Dermis lymphatic vessel endothelial cell (primary cell): ENCODE measurements around the gene SLC39A5. TPM values are rescaled to one million over a fixed set of nuclear protein-coding genes. Genes with fewer than 3 reads are reported as not detected.

ENCODE experiments used
- total RNA-seq: library from RNA; depleted of rRNA; stranded (reverse); fragments of >200 nt; gene quantifications from 2 replicates; pipeline ENCODE4 v1.2.1, GENCODE V29; 2014

The SLC39A5 gene, protein sequence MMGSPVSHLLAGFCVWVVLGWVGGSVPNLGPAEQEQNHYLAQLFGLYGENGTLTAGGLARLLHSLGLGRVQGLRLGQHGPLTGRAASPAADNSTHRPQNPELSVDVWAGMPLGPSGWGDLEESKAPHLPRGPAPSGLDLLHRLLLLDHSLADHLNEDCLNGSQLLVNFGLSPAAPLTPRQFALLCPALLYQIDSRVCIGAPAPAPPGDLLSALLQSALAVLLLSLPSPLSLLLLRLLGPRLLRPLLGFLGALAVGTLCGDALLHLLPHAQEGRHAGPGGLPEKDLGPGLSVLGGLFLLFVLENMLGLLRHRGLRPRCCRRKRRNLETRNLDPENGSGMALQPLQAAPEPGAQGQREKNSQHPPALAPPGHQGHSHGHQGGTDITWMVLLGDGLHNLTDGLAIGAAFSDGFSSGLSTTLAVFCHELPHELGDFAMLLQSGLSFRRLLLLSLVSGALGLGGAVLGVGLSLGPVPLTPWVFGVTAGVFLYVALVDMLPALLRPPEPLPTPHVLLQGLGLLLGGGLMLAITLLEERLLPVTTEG
- total RNA-seq: 0.09 TPM in 1 of 2 replicates, not detected in the other

GRCh38 chr12:56229916-56230431, at the start of gene SLC39A5:
Gene SLC39A5 (plus strand): TSS chr12:56230051. CDS start chr12:56231275, 1,224 bp downstream.

DNA sequence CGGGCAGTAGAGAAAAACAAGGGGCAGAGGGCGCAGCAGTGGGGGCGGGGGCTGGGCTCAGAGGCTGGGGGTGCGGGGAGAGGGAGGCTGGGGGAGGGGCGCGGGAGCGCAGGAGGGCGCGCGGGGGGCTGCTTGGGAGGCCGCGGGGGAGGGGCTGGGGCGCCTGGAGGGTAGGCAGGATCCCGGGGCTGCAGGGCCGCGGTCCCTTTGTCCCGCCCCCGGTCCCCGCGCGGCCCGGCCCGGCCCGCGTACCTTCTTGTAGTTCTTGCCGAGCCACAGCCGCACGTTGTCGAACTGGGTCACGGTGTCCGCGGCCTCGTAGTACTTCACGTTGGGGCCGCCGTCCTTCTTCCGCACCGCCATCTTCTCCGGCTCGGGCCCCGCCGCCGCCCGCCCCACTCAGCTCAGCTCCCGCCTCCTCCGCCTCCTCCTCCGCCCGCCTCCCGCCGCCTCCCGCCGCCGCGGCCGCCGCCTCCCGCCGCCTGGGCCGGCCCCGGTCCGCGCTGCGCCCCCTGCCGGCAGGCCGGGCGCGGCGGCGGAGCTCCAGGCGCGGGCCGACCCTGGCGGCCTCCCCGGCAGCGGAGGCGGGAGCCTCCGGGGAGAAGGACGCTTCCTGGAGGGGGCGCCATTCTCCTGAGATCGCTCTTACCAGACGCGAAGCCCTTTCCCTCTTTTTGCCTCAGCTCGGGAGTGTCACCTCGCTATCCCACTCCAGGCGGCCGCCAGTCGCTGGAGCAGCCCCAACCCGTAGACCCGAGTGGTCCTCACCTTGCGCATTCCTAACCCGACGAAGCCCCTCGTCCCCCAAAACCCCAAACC, 40.5 kb upstream of the SLC39A5 start, which contains the start of gene SMARCC2:
Gene SMARCC2 (minus strand): TSS at position 385 of the 819 bp plus-strand sequence. CDS start 22 bp downstream, at position 363.

DNA sequence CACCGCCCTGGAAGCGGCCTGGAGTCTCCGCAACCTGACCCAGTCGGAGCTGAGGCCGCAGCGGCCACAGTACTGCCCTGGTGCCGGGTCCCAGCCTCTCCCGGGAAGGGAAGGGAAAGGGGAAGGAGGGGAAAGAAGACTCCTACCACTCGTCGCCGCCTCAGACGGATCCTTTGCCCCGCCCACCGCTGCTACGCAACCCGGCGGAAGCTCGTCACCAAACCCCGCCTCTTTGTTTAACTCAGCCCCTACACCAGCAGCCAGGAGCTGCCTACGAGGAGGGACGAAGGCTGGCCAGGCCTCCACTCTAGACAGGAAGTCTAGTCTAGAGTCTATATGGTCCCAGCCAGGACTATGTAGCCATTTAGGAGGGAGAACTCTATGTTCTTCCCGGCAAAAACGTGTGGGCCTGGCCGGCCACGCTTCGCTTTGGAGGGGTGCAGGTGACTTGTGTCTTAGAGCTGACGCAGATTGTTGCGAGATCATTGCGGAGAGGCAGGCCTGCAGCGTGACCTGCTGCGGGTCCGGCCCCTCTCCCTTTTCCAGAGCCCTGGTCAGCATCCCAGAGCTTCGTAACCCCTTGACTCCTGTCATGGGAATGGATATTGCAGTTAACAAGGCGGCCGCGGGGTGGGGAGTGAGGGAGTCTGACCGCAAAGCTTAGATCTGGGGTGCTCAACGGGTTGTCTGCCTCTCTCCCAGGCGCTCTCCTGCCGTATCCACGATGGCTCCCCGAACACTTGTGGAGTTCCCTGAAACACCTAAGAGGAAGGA, 7.9 kb upstream of the SLC39A5 start, which contains the start of gene RNF41:
Gene RNF41 (minus strand): TSS at position 166 of the 774 bp plus-strand sequence. CDS start 7,875 bp downstream, outside the sequence.

GRCh38 chr12:56224102-56224701, 5.6 kb upstream of the SLC39A5 start, which contains the start of gene NABP2:
Gene NABP2 (plus strand): TSS chr12:56224342. CDS start chr12:56224857, 515 bp downstream.

GRCh38 chr12:56258068-56258819, 28.4 kb downstream of the SLC39A5 start, which contains the start of gene ANKRD52:
Gene ANKRD52 (minus strand): TSS chr12:56258384. CDS start chr12:56258269, 115 bp downstream.

DNA sequence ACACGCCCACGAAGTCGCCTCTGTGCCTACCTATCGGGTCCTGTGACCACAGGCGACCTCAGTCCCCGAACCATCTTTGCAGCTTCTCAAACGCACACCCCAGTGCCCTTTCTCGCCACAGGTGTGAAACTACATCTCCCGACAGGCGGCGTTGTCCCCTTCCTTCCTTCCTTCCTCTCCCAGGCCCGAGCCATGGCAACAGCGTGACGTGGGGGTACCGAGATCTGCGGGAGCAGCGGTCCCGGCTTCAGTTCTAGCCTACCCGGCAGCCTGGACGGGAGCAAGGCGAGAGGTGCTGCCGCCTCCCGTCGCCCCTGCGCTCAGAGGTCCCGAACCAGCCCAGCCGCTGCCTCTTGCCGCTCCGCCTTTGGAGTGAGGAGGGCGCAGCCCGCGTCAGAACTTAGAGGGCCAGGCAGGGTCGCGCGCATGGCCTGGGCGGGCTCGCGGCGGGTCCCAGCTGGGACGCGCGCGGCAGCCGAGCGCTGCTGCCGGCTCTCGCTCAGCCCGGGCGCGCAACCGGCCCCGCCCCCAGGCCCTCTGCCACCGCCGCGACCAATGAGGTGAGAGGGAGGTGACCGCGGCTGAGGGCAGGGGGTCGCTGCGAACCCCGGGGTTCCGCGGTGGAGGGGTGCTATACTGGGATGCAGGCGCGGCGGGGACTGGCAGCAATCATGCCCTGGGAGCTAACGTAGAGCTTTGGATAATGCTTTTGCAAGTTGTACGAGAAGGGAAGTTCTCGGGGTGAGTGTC, 37.0 kb downstream of the SLC39A5 start, which contains the start of gene COQ10A:
Gene COQ10A (plus strand): TSS at position 250 of the 750 bp plus-strand sequence. CDS start 177 bp downstream, at position 427.

Other genes starting within 250 kb of the SLC39A5 start
- 9.2 and 9.4 TPM in 2 replicates for gene SUOX, start 232.8 kb upstream of the SLC39A5 start, total RNA-seq
- gene IKZF4, start 209.0 kb upstream of the SLC39A5 start, total RNA-seq: 0.22 and 0.43 TPM in 2 replicates
- 108 and 138 TPM in 2 replicates for gene RPS26, start 188.1 kb upstream of the SLC39A5 start, total RNA-seq
- gene ERBB3, start 149.9 kb upstream of the SLC39A5 start, total RNA-seq: 0.17 and 0.33 TPM in 2 replicates
- gene PA2G4, start 125.5 kb upstream of the SLC39A5 start, total RNA-seq: 89.3 and 132 TPM in 2 replicates
- 2,570 and 2,853 TPM in 2 replicates for gene RPL41, start 113.4 kb upstream of the SLC39A5 start, total RNA-seq
- gene ZC3H10, start 111.8 kb upstream of the SLC39A5 start, total RNA-seq: 5.1 and 6.6 TPM in 2 replicates
- gene ESYT1, start 101.8 kb upstream of the SLC39A5 start, total RNA-seq: 275 and 388 TPM in 2 replicates
- 70.9 and 81.7 TPM in 2 replicates for gene MYL6B, start 77.5 kb upstream of the SLC39A5 start, total RNA-seq
- gene MYL6, start 71.7 kb upstream of the SLC39A5 start, total RNA-seq: 2,087 and 3,488 TPM in 2 replicates
- gene SMARCC2, start 40.6 kb upstream of the SLC39A5 start, total RNA-seq: 42.8 and 46.9 TPM in 2 replicates
- gene RNF41, start 8.1 kb upstream of the SLC39A5 start, total RNA-seq: 69.8 and 77.7 TPM in 2 replicates
- gene NABP2, start 5.7 kb upstream of the SLC39A5 start, total RNA-seq: 16.1 and 19.8 TPM in 2 replicates
- gene ANKRD52, start 28.3 kb downstream of the SLC39A5 start, total RNA-seq: 10.1 and 12.2 TPM in 2 replicates
- 8.6 and 9.0 TPM in 2 replicates for gene COQ10A, start 36.9 kb downstream of the SLC39A5 start, total RNA-seq
- gene CS, start 70.3 kb downstream of the SLC39A5 start, total RNA-seq: 94.5 and 111 TPM in 2 replicates
- 61.3 and 67.6 TPM in 2 replicates for gene CNPY2, start 85.9 kb downstream of the SLC39A5 start, total RNA-seq
- 9.6 and 15.1 TPM in 2 replicates for gene PAN2, start 103.9 kb downstream of the SLC39A5 start, total RNA-seq
- 0.11 TPM in 1 of 2 replicates, not detected in the other for gene IL23A, start 108.8 kb downstream of the SLC39A5 start, total RNA-seq
- 65.0 and 72.6 TPM in 2 replicates for gene STAT2, start 130.1 kb downstream of the SLC39A5 start, total RNA-seq
- not detected in 2 replicates for gene APOF, start 132.8 kb downstream of the SLC39A5 start, total RNA-seq
- gene TIMELESS, start 219.4 kb downstream of the SLC39A5 start, total RNA-seq: 7.0 and 7.2 TPM in 2 replicates
- 0.22 and 0.26 TPM in 2 replicates for gene MIP, start 224.6 kb downstream of the SLC39A5 start, total RNA-seq
- gene SPRYD4, start 238.5 kb downstream of the SLC39A5 start, total RNA-seq: 1.8 and 1.9 TPM in 2 replicates